Activated CD4-positive, alpha-beta T cell treated with anti-CD3 and anti-CD28 coated beads, Interleukin-2, Interleukin-6, amounts not matched to agents 100 ng/mL and 50 ng/mL, durations not matched to agents 16 hours and 8 hours (primary cell): ENCODE measurements around the gene PRM2.
"Not testable (repeated sequence)": the region's sequence is repeated elsewhere in the genome, so short reads cannot be mapped to it uniquely, and the experiment has no call there.

Experiments used
- DNase-seq: peaks from one replicate; pipeline ENCODE4 v3.0.0-alpha.2; 2020

PRM2 gene

DNA sequence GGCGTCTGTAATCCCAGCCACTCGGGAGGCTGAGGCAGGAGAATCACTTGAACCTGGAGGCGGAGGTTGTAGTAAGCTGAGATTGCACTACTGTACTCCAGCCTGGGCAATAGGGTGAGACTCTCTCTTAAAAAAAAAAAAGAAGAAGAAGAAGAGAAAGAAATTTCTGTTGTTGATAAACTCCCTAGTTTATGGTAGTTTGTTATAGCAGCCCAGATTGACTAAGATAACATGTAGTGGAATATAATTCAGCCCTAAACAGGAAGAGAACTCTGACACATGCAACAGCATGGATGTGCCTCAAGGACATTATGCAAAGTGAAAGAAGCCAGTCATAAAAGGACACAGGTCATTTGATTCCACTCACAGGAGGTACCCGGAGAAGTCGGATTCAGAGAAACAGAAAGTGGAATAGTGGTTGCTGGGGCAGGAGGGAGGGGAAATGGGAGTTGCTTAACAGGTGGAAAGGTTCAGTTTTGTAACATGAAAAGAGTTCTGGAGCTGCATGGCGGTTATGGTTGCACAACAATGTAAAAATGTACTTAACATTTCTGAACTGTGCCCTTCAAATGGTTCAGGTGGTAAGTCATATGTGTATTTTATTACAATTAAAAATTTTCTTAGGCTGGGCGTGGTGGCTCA lies 30.8 kb upstream of the PRM2 start:
- peak; percentile 73 for DNase-seq

DNA sequence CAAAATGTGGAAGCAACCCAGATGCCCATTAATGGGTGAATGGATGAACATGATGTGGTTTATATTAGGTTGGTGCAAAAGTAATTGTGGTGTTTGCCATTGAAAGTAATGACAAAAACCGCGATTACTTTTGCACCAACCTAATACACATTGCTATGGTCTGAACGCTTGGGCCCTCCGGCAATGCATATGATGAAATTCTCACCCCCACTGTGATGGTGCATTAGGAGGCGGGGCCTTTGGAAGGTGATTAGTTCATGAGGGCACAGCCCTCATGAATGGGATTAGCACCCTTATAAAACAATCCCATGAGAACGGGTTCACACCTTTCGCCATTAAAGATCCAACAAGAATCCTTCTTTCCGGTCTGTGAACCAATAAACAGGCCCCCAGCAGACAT lies 30.1 kb upstream of the PRM2 start:
- DNase-seq: no peak

DNA sequence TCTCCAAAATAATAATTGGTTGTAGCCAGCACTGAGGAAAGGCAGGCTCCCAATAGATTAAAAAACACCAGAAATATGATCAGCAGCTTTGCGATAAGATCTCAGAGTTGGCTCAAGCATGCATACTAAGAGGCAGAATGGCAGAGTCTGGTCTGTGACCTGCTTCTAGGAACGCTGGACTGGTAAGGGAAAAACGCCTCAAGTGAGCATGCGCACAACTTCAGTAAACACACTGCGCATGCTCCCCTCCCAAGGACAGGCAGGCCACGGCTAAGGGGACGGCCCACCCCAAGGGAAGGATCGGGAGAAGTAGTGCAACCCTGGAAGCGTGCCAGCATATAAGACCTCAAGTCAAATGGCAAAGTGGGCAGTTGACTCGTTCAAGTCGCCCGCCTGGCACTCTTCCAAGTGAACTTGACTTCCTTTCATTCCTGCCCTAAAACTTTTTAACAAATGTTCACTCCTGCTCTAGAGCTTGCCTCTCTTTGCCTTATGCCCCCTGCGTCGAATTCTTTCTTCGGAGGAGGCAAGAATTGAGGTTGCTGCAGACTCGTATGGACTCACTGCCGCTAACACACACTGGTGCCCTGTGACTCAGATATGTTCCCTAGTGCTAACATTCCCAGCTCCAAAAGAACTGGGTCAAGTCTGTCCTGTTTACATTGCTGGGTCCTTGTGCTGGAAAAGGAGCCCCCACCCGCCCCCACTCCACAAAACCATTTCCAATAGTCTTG lies 27.3 kb upstream of the PRM2 start:
- no peak for DNase-seq

DNA sequence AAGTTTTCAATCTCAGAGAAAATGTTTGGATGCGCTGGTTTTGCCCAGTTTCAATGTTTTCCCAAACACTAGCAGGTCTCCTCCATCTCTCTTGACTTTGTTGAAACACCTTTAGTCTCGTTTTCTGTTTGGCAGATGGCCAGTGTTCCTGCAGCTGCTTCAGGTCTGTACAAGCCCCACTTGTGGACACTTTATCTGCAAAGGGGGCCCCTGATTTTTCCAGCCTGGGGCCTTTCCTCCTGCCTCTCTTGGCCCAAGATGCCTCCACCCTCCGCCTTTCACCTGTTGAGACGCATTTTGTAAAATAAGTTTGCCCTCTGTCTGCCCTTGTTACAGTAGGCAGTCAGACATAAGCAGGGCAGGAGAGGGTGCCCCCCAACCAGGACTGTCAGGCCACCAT lies 26.7 kb upstream of the PRM2 start:
- no peak for DNase-seq

DNA sequence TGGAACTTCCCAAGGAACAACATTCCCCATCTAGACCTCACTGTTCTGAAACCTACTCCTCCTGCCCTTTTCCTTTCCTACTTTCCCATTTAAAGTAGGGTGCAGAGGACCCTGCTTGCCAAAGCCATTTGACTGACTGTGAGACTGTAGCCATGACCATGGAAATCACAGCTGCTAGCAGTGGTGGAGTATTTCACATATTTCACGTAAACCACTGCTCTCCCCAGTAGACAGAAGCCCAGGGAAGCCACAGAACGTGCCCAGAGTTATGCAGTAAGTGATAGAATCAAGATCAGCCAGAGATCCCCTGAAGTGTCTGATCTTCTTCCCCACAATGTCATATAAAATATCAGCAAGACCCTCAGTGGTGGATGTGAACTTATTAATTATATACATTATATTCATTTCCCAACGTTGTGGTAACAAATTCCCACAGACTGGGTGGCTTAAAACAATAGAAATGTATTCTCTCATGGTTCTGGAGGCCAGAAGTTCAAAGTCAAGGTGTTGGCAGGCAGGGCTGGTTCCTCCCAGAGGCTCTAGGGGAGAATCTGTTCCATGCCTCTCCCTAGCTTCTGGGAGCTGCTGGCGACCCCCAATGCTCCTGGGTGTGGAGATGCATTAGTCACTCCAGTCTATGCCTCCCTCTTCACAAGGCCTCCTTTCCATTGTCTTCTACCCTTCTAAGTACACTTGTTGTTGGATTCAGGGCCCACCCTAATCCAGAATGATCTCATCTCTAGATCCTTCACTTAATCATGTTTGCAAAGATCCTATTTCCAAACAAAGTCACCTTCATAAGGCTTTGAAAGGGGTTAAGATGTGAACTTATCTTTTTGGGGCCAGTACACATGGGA lies 25.6 kb upstream of the PRM2 start:
- no peak for DNase-seq

DNA sequence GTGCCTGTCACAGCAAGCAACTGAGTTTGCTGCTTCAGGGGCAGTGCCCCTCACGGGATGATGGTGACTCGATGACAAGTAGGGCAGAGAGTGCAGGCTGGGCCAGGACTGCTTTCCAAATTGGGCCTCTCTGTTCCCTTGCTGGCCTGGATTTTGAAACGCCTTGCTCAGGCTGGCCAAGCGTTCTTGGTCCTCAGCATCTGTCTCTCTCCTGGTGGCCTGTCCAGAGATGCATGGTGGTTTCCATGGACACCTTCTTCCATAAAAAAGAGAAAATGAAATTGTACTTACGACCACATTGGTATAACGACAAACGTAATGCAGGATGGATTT lies 24.2 kb upstream of the PRM2 start:
- no peak for DNase-seq

DNA sequence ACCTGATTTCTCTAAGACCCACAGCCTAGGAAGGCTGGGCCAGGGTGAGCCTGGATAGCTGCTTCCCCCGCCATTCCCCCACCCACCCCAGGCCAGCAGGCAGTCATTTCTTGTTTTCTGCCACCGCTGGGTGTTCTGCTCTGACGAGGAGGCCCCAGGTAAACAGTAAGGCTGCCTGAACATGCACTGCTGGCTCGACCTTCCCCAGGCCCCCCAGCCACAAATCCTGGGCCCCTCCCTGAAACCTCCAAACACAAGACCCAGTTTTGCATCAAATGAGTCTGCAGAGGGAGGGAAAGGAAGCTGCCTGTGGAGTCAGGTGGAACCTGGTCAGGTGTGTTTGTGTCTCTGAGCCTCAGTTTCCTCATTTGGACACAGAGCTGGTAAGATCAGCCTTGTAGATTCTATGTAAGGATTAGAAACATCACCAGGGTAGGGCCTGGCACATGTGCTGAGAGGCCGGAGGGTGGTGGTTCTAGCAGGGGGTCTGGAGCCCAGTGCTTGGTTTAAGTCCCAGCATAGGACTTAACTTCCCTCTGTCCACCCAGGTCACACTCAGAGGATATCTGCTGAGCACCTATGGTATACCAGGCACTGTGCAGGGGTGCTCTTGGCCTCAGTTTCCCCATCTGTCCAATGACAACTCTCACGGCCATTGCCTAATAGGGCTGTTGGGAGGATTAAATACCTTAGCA lies 23.7 kb upstream of the PRM2 start:
- no peak for DNase-seq

DNA sequence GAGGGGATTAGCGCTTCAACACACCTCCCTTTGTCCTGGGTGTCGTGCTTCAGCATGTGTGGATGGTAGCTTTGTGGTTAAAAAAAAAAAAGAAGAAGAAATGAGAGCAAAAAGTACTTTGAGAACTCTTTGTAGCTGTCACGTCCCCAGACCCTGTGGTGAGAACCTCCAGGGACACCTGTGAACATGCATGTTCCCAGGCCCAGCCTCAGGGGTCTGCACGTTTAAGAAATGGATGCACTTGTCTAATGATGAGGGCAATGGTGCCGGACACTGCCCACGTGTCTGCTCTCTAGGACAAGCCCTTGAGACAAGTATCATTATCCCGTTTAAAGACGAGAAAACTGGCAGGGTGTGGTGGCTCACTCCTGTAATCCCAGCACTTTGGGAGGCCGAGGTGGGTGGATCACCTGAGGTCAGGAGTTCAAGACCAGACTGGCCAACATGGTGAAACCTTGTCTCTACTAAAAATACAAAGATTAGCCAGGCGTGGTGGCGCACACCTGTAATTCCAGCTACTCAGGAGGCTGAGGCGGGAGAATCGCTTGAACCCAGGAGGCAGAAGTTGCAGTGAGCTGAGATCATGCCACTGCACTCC lies 22.8 kb upstream of the PRM2 start:
- not testable (repeated sequence) for DNase-seq

DNA sequence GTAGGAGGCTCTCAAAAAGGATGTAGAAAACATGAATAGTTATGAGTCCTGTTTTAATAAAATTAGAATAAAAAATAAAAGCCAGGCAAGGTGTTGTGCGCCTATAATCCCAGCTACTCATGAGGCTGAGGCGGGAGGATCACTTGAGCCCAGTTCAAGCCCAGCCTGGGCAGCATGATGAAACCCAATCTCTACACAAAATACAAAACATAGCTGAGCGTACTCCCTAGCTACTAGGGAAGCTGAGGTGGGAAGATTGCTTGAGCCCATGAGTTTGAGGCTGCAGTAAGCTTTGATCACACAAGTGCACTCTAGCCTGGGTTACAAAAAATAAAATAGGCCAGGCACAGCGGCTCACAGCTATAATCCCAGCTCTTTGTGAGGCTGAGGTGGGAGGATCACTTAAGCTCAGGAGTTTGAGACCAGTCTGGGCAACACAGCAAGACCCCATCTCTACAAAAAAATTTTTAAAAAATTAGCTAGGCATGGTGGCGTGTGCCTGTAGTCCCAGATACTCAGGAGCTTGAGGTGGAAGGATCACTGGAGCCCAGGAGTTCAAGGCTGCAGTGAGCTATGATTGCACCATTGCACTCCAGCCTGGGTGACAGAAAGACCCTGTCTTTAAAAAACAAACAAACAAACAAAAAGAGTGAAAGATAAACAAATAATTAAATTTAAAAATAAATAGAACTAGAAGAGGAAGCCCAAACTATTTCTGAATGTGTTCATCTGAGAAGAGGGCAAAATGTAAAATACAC lies 22.0 kb upstream of the PRM2 start:
- DNase-seq: no peak

DNA sequence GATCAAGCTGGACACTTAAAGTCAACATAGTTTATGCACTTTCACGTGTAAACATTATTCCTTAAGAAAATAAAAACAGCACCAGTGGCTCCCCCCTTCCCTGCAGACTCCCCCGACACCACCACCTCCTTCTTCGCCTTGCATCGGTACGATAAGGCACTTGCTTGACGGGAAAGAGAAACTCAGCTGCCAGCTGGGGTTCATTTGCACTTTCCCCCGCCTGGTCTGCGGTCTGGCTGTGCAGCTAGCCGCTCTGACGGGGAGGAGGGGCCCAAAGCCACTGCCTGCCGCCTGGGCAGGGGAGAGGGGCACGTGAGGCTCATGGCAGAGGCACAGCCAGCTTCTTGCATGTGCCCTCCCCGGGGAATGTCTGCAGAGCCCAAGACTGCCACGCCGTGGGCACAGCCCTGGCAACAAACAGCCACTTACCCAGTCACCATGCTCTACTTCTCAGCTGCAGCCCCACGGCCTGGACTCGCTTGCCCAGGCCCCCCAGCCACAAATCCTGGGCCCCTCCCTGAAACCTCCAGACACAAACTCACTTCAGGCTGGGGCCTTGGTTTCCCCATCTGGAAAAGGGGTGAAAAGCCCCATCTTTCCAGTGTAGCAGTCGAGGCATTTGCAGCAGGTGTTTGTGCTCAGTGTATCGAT lies 21.3 kb upstream of the PRM2 start:
- peak; percentile 80 for DNase-seq

DNA sequence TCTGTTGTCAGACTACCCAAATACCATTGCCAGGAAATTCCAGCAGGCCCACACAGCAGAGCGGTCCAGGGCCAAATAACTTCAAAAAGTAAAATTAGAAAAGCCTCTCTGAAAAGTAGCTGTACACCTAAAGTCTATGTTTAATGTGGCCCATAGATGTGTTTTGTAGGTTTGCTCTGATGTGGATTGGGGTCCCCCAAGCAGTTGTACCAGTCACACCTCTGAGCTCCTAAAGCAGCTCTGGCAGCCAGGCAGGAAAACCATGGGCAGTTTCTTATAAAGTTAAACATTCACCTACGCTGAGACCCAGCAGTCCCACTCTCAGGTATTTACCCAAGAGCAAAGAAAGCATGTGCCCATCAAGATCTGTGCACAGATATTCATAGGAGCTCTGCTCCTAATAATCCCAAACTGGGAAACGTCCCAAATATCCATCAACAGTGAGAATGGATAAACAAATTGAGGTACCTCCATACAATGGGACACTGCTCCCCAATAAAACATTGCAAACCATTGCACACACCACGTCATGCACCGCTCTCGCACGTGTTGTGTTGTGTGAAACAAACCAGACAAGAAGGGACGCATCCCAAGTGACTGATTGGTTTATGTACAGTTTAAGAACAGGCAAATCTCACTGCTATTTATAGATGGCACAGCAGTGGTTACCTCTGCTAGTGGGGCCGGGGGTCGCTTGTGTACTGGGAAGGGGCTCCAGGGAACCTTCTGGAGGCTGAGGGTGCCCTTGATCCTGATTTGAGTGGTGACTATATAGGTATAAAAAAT lies 20.6 kb upstream of the PRM2 start:
- DNase-seq: no peak

DNA sequence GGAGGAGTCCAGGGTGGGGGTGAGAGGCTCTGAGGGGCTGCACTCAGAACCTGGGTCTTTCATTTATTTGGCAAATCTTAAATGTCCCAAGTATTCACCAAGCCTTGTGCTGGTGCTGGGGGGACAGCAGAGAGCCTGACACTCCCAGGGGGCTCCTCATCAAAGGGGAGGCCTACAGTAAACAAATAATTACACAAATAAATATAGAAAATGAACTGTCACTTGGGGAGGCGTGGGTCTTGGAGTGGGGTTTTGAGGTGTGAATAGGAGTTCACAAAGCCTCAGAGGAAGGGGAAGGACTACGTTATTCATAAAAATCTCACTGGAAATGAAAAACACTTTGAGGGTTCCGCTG lies 20.0 kb upstream of the PRM2 start:
- no peak for DNase-seq

DNA sequence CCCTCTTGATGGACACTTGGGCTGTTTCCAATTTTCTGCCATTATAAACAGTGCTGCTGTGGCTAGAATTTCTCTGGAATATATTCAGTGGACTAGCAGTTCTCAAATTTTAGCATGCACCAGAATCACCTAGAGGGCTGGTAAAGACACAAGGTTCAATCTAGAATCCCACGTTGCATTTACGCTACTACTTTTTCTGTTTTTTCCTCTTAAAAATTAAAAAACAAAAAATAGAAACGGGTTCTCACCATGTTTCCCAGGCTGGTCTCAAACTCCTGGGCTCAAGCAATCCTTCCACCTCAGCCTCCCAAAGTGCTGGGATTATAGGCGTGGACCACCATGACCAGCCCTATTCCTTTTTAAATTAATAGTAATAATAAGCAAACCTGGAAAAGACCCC lies 19.4 kb upstream of the PRM2 start:
- DNase-seq: no peak

DNA sequence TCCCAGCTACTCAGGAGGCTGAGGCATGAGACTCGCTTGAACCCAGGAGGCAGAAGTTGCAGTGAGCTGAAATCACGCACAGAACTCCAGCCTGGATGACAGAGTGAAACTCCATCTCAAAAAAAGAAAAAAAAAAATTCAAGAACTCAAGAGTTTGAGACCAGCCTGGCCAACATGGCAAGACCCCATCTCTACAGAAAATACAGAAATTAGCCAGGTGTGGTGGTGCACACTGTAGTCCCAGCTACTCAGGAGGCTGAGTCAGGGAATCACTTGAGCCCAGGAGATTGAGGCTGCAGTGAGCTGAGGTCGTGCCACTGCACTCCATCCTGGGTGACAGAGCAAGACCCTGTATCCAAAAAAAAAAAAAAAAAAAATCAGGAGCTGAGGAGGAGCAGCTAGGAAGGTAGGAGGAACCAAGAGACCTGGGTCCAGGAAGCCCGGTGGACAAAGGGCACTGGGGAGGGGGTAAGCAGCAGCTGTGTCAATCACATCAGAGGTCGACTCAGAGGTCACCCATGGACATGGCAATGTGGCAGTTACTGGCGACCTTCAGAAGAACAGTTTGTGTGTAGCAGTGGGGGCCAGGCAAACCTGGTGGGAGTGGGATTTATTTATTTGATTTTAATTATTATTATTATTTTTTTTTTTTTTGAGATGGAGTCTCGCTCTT lies 15.9 kb upstream of the PRM2 start:
- no peak for DNase-seq

DNA sequence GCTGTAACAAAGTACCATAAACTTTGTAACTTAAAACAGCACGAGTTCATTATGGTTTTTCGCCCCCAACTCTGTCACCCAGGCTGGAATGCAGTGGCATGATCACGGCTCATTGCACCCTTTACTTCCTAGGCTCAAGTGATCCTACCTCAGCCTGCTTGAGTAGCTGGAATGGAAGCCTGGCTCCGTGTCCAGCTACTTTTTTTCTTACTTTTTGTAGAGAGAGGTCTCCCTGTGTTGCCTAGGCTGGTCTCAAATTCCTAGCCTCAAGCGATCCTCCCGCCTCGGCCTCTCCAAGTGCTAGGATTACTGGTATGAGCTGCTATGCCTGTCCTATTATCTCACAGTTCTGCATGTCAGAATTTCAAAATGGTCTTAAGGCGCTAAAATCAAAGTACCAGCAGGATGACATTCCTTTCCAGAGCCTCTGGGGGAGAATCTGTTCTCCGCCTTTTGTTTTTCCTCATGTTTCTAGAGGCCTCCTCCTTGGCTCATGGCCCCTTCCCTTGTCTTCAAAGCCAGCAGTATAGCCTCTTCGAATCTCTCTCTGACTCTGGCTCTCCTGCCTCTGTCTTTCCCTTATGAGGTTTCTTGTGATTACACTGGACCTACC lies 14.9 kb upstream of the PRM2 start:
- no peak for DNase-seq

DNA sequence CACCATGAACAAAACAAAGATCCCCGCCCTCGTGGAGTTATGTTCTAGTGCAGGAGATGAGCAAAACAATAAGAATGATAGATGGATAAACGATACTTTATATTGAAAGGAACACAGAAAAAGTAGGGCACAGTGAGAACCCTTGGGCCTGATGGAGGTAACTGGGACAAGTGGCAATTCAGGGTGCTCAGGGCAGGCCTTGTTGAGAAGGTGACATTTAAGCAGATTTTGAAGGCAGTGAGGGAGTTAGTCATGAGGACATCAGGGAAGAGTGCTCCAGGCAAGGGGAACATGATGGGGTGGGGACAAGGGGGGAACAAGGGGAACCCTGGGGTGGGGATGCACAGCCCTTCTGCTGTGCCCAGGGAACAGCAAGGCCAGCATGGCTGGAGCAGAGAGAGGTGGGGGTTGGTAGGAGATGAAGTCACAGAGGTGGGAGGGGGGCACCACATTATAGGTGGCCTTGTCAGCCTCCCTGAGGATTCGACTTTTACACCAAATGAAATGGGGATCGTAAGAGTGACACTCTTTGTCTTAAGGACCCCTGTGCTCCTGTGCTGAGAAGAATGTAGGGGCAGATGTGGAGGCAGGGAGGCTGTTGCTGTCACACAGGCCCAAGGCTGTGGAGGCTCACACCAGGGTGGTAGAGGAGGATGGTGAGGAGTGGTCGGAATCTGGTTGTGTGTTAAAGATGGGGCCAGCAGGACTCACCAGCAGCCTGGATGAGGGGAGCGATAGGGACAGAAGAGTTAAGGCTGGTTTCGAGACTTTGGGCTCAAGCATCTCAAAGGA lies 14.0 kb upstream of the PRM2 start:
- DNase-seq: no peak

DNA sequence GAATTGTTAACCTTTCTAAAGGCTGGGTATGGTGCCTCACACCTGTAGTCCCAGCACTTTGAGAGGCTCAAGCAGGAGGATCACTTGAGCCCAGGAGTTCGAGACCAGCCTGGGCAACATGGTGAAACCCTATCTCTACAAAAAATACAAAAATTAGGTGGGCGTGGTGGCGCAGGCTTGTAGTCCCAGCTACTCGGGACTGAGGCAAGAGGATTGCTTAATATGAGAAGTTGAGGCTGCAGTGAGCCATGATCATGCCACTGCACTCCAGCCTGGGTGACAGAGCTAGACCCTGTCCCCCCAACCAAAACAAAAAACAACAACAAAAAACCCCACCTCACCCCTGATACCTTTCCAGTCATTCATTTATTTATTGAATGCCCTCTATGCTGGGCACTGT lies 13.4 kb upstream of the PRM2 start:
- not testable (repeated sequence) for DNase-seq

DNA sequence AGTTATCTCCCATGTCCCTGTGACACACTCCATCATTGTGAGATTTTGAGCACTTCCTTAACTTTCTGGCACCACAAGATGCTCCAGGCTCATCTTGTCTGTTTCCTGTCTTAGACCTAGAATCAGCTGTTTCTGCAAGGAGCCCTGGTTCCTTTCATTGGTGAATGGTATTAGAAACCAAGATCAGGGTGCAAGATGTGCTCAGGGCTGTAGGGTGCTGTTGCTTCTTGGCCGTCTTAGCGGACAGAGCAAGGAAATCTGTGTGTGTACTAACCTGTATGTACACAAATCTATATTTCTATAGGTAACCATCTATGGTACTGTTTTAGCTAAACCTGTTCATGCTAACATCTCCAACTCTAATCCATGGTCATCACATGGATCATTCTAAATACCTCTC lies 12.9 kb upstream of the PRM2 start:
- no peak for DNase-seq

DNA sequence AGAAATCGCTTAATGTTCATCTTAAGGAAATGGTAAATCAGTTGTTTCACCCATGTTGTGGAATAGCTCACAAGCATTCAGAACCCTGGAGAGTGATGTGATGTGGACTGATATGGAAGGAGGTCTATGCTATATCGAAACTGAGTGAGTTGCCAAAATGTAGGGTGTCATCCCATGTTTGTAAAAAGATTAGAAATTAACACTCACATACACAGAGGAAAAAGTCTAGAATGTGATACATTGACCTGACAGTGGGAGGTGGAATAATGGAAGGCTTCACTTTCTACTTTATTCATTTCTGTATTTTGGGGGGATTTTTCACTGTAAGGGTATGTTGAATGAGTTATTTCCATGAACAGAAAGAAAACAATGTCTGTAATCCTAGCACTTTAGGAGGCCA lies 9.6 kb upstream of the PRM2 start:
- no peak for DNase-seq
